Ectodermal cell (in vitro differentiated cells): Measurements from ENCODE around the gene KIRREL3.

ENCODE experiments used
- H3K27ac ChIP-seq: 2 replicates; pipeline ENCODE4 v1.7.0; 2013; ENCODE audit warnings: mild to moderate bottlenecking, low read depth, low read length; ENCODE audit not compliant: insufficient read depth, poor library complexity, severe bottlenecking
- H3K27me3 ChIP-seq: 2 replicates; pipeline ENCODE4 v1.7.0; 2013; ENCODE audit warnings: mild to moderate bottlenecking, low read length; ENCODE audit not compliant: insufficient read depth, control insufficient read depth, poor library complexity, severe bottlenecking
- H3K36me3 ChIP-seq: one replicate; pipeline ENCODE4 v1.7.0; 2013; ENCODE audit warnings: low read length; ENCODE audit not compliant: control insufficient read depth, insufficient read depth
- H3K4me1 ChIP-seq: one replicate; pipeline ENCODE4 v1.7.0; 2013; ENCODE audit warnings: low read length; ENCODE audit not compliant: control insufficient read depth, insufficient read depth
- H3K4me3 ChIP-seq: 2 replicates; pipeline ENCODE4 v1.7.0; 2013; ENCODE audit warnings: low read depth, low read length, control low read depth; ENCODE audit not compliant: insufficient read depth
- H3K9me3 ChIP-seq: 2 replicates; pipeline ENCODE4 v1.7.0; 2013; ENCODE audit warnings: mild to moderate bottlenecking, low read length, moderate library complexity; ENCODE audit not compliant: control insufficient read depth
- WGBS, 2 experiments: methylation state at CpG; one replicate each; pipeline ENCODE4 v1.1.7; 2013; ENCODE audit warnings: missing lambda C conversion rate in 2 of 2; 5-methylcytosine and 5-hydroxymethylcytosine counted together

The KIRREL3 gene

GRCh38 chr11:126740846-126741245 is 259.7 kb downstream of the KIRREL3 start:
- Histone ChIP-seq H3K4me1 (peaks cover 7% of the 10 kb centered on the region), H3K36me3 (no peaks in the 10 kb centered on the region), H3K4me3 (no peak overlapping the region), H3K9me3 (no peaks in the 10 kb centered on the region), H3K27me3 (no peaks in the 10 kb centered on the region), H3K27ac (no peak overlapping the region)
- 49 to 63% methylated on average over 1 of the region's 1 CpG for WGBS, 2 experiments

GRCh38 chr11:126739499-126740145 is 260.9 kb downstream of the KIRREL3 start:
- Histone ChIP-seq H3K27me3 (no peaks in the 10 kb centered on the region), H3K9me3 (no peaks in the 10 kb centered on the region), H3K27ac (no peak overlapping the region), H3K4me1 (peaks cover 7% of the 10 kb centered on the region), H3K36me3 (no peaks in the 10 kb centered on the region), H3K4me3 (no peak overlapping the region)
- WGBS, 2 experiments: 91 to 96% methylated on average over 2 of the region's 2 CpGs

- Histone ChIP-seq H3K27ac (no peak overlapping the region), H3K27me3 (no peaks in the 10 kb centered on the region), H3K4me3 (no peak overlapping the region), H3K9me3 (no peaks in the 10 kb centered on the region), H3K36me3 (no peaks in the 10 kb centered on the region), H3K4me1 (peaks cover 7% of the 10 kb centered on the region)
- WGBS, 2 experiments: 80 to 82% methylated on average over 9 of the region's 9 CpGs
Observed at GRCh38 chr11:126738295-126739031, 262.1 kb downstream of the KIRREL3 start.

DNA sequence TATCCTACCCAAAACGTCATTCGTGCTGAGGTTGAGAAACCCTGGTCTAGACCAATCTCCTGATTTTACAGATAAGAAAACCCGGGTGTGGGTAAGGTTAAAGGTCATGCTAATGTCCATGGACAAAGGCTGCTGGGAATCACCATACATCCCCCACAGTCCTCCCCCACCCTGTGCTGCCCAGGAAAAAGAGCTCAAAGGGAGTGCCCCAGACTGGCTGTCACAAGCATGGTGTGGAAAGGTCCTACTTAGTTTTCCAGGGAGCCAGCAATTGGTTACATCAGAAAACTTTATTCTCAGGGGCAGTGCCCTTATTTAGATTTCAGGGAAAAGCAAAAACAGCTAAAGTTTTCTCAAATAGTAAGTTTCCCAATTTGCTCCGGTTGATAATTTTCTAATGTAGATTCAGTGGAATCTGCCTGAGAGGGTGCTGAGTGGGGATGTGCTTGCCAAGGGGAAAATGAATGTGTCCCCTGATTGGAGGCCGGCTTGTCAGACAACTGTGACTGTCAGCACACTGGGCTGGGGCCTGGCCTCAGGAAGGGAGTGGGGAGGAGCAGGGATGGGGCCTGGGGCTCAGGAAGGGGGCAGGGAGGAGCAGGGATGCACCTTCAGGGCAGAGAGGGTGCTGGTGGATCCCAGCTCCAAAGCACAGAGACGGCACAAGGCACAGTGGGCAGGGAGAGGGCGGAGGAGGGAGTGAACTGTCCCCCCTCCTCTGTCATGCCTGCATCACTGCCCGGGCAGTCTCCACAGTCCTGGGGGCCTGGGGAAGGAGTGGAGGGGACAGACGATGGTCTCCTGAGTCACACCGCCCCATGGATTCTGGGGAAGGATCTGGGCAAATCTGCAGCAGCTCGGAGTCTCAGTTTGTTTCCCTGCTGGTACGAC is 263.6 kb downstream of the KIRREL3 start:
- WGBS, 2 experiments: 80 to 83% methylated on average over 12 of the region's 12 CpGs
- Histone ChIP-seq H3K4me1 (peaks cover 12% of the 10 kb centered on the region), H3K27me3 (no peaks in the 10 kb centered on the region), H3K4me3 (no peak overlapping the region), H3K9me3 (no peaks in the 10 kb centered on the region), H3K36me3 (no peaks in the 10 kb centered on the region), H3K27ac (no peak overlapping the region)

- H3K36me3 ChIP-seq: no peaks in the 10 kb centered on the region
- H3K4me1 ChIP-seq: peaks cover 12% of the 10 kb centered on the region
- WGBS, 2 experiments: 93 to 94% methylated on average over 7 of the region's 7 CpGs
- no peak overlapping the region for H3K27ac ChIP-seq
- H3K9me3 ChIP-seq: no peaks in the 10 kb centered on the region
- H3K27me3 ChIP-seq: no peaks in the 10 kb centered on the region
- no peak overlapping the region for H3K4me3 ChIP-seq
Observed at GRCh38 chr11:126734752-126735151, 265.8 kb downstream of the KIRREL3 start.

DNA sequence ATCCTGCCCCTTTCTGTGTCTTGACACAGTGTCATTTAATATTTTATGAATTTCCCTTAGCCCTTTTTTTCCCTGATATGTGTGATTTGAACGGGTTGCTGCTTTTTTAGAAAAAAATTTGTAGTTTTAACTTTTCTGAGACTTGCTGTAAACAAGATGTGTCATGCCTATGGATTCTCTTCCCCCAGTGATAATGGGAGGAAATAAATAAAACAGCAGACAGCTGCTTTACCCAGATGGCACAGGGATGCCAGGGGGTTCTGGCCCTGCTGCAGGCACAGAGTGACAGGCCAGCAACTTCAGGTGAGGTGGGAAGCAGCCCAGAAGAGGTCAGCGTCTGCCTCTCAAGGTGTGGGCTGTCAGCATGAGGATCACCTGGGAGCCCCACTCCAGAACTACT is 266.9 kb downstream of the KIRREL3 start:
- WGBS, 2 experiments: 77 to 94% methylated on average over 2 of the region's 2 CpGs
- Histone ChIP-seq H3K27ac (no peak overlapping the region), H3K36me3 (no peaks in the 10 kb centered on the region), H3K9me3 (no peaks in the 10 kb centered on the region), H3K4me3 (no peak overlapping the region), H3K4me1 (peaks cover 12% of the 10 kb centered on the region), H3K27me3 (no peaks in the 10 kb centered on the region)

- 94 to 95% methylated on average over 4 of the region's 4 CpGs for WGBS, 2 experiments
- peaks cover 13% of the 10 kb centered on the region for H3K4me1 ChIP-seq
- no peaks in the 10 kb centered on the region for H3K9me3 ChIP-seq
Observed at GRCh38 chr11:126732981-126733380, 267.6 kb downstream of the KIRREL3 start.

GRCh38 chr11:126731576-126732142 is 268.9 kb downstream of the KIRREL3 start:
- Histone ChIP-seq H3K27me3 (no peaks in the 10 kb centered on the region), H3K27ac (no peak overlapping the region)

More at GRCh38 chr11:126732981-126733380, 267.6 kb downstream of the KIRREL3 start:
- H3K27ac ChIP-seq: no peak overlapping the region
- no peaks in the 10 kb centered on the region for H3K27me3 ChIP-seq
- H3K36me3 ChIP-seq: no peaks in the 10 kb centered on the region
- H3K4me3 ChIP-seq: no peak overlapping the region

GRCh38 chr11:126727381-126727780 is 273.2 kb downstream of the KIRREL3 start:
- Histone ChIP-seq H3K9me3 (no peaks in the 10 kb centered on the region), H3K27ac (no peak overlapping the region), H3K4me1 (peaks cover 6% of the 10 kb centered on the region), H3K4me3 (no peak overlapping the region), H3K36me3 (no peaks in the 10 kb centered on the region), H3K27me3 (no peaks in the 10 kb centered on the region)
- 87 to 92% methylated on average over 5 of the region's 5 CpGs for WGBS, 2 experiments

More at GRCh38 chr11:126731576-126732142, 268.9 kb downstream of the KIRREL3 start:
- Histone ChIP-seq H3K4me3 (no peak overlapping the region), H3K9me3 (no peaks in the 10 kb centered on the region), H3K36me3 (no peaks in the 10 kb centered on the region), H3K4me1 (peaks cover 11% of the 10 kb centered on the region)
- 36 to 38% methylated on average over 4 of the region's 4 CpGs for WGBS, 2 experiments
